Esophagus muscularis mucosa (tissue), 4 donors: ENCODE measurements around the gene PDHX. TPM values are rescaled to one million over a fixed set of nuclear protein-coding genes. Genes with fewer than 3 reads are reported as not detected.

Experiments used
- DNase-seq: peaks from one replicate; pipeline ENCODE4 v3.0.0-alpha.2; 2017; ENCODE audit errors: extremely low spot score
- H3K27ac ChIP-seq, 4 donors: fragments of 200-600 bp; sonication (generic); replicated peaks in 1 of 4; 1 replicate in 3 of 4; 2 replicates in 1 of 4; pipeline ENCODE4 v1.5.1; 2016 to 2019; ENCODE audit warnings: mild to moderate bottlenecking in 1 of 4
- H3K27me3 ChIP-seq, 4 donors: fragments of 200-600 bp; sonication (generic); one replicate each; pipeline versions ENCODE4 v1.5.1 to v1.6.0; 2016 to 2019
- H3K36me3 ChIP-seq, 4 donors: fragments of 200-600 bp; sonication (generic); one replicate each; pipeline ENCODE4 v1.5.1; 2016 to 2019
- H3K4me1 ChIP-seq, 4 donors: fragments of 200-600 bp; sonication (generic); one replicate each; pipeline ENCODE4 v1.5.1; 2016 to 2019
- H3K4me3 ChIP-seq, 4 donors: fragments of 200-600 bp; sonication (generic); 1 replicate in 2 of 4; 2 replicates in 2 of 4; pipeline ENCODE4 v1.5.1; 2016 to 2019; ENCODE audit warnings: mild to moderate bottlenecking in 4 of 4, moderate library complexity in 1 of 4
- H3K9me3 ChIP-seq, 4 donors: fragments of 200-600 bp; sonication (generic); 1 replicate in 3 of 4; 2 replicates in 1 of 4; pipeline ENCODE4 v1.5.1; 2016 to 2019
- CTCF ChIP-seq, 3 experiments: fragments of 200-600 bp in 2 of 3; fragments of 450-650 bp in 1 of 3; sonication (generic) in 2 of 3; IDR thresholded peaks; one replicate each; pipeline ENCODE4 v1.5.1; 2017 to 2019; ENCODE audit warnings: antibody characterized with exemption in 3 of 3, mild to moderate bottlenecking in 2 of 3, moderate library complexity in 1 of 3
- EP300 ChIP-seq: sonication (generic); formaldehyde crosslinking; IDR thresholded peaks from one replicate; pipeline ENCODE4 v1.6.1; 2017; ENCODE audit warnings: antibody characterized with exemption
- POLR2A ChIP-seq: fragments of 450-650 bp; IDR thresholded peaks from one replicate; pipeline ENCODE4 v1.6.1; 2017; ENCODE audit warnings: antibody characterized with exemption, moderate library complexity, mild to moderate bottlenecking, low read depth
- POLR2AphosphoS5 ChIP-seq, 2 donors: sonication (generic); formaldehyde crosslinking; IDR thresholded peaks; one replicate each; pipeline ENCODE4 v1.6.1; 2017; ENCODE audit warnings: antibody characterized with exemption in 2 of 2
- WGBS: methylation state at CpG from one replicate; pipeline ENCODE4 v1.1.5; 2018; 5-methylcytosine and 5-hydroxymethylcytosine counted together
- intact Hi-C: fragments of 100-400 bp; cut with DNase I; formaldehyde crosslinking; loops from one replicate; pipeline ENCODE4 v1.15.1; 2023
- total RNA-seq, 4 donors: library from RNA; depleted of rRNA; stranded (reverse); fragments of >200 nt; gene quantifications; one replicate each; pipeline versions ENCODE4 v1.1.0 to v1.2.1, GENCODE V29; 2016

Gene PDHX
- total RNA-seq, 4 donors from 2014 or later, result 39.9 to 43.4 (median 42.1) TPM

- no peak for TF ChIP-seq POLR2AphosphoS5 (IDR thresholded peaks at IDR 0.05)
- TF ChIP-seq POLR2A, result no peak
- no peak for TF ChIP-seq EP300
- no peak for TF ChIP-seq CTCF (IDR thresholded peaks at IDR 0.05)
- Histone ChIP-seq H3K36me3 (peaks cover 0 to 8% (median 2%) of the 10 kb centered on the region in 4 donors), H3K4me3 (no peak overlapping the region), H3K9me3 (peaks cover 0 to 6% (median 0%) of the 10 kb centered on the region in 4 donors), H3K27ac (peak overlapping the region in 2 of 4 donors; percentile 2 to 31), H3K4me1 (peaks cover 3 to 47% (median 33%) of the 10 kb centered on the region in 4 donors), H3K27me3 (no peaks in the 10 kb centered on the region)
- no peak for DNase-seq
- intact Hi-C loops, result no loop called here
- WGBS, result 53% methylated on average over 4 of the region's 4 CpGs
Observed at GRCh38 chr11:34940026-34940677, 23.7 kb downstream of the PDHX start.

- peaks cover 0 to 8% (median 2%) of the 10 kb centered on the region in 4 donors for H3K36me3 ChIP-seq
- H3K4me1 ChIP-seq, result peaks cover 3 to 38% (median 32%) of the 10 kb centered on the region in 4 donors
- H3K9me3 ChIP-seq, result peaks cover 0 to 6% (median 0%) of the 10 kb centered on the region in 4 donors
- no peaks in the 10 kb centered on the region for H3K27me3 ChIP-seq
- intact Hi-C loops, result no loop called here
- H3K27ac ChIP-seq, result no peak overlapping the region
- no peak for TF ChIP-seq POLR2A
- no peak for TF ChIP-seq CTCF (IDR thresholded peaks at IDR 0.05)
- TF ChIP-seq EP300, result no peak
- TF ChIP-seq POLR2AphosphoS5 (IDR thresholded peaks at IDR 0.05), result no peak
- WGBS, result 93% methylated on average over 13 of the region's 13 CpGs
- no peak overlapping the region for H3K4me3 ChIP-seq
- DNase-seq, result no peak
Observed at GRCh38 chr11:34941688-34942087, 25.3 kb downstream of the PDHX start.

GRCh38 chr11:34944692-34945091, 28.3 kb downstream of the PDHX start:
- 93% methylated on average over 1 of the region's 1 CpG for WGBS
- intact Hi-C loops, result no loop called here
- Histone ChIP-seq H3K36me3 (peaks cover 0 to 8% (median 2%) of the 10 kb centered on the region in 4 donors), H3K4me1 (peaks cover 9 to 27% (median 23%) of the 10 kb centered on the region in 4 donors), H3K9me3 (peaks cover 0 to 6% (median 0%) of the 10 kb centered on the region in 4 donors), H3K27ac (no peak overlapping the region), H3K27me3 (no peaks in the 10 kb centered on the region), H3K4me3 (no peak overlapping the region)
- TF ChIP-seq POLR2AphosphoS5 (IDR thresholded peaks at IDR 0.05), result no peak
- no peak for TF ChIP-seq POLR2A
- no peak for TF ChIP-seq EP300
- TF ChIP-seq CTCF (IDR thresholded peaks at IDR 0.05), result no peak
- no peak for DNase-seq

GRCh38 chr11:34948696-34949095, 32.3 kb downstream of the PDHX start:
- no peaks in the 10 kb centered on the region for H3K27me3 ChIP-seq
- H3K9me3 ChIP-seq, result peaks cover 0 to 6% (median 0%) of the 10 kb centered on the region in 4 donors
- DNase-seq, result no peak
- no peak overlapping the region for H3K27ac ChIP-seq
- no peak overlapping the region for H3K4me3 ChIP-seq
- peaks cover 9 to 12% (median 11%) of the 10 kb centered on the region in 4 donors for H3K4me1 ChIP-seq
- H3K36me3 ChIP-seq, result no peaks in the 10 kb centered on the region
- intact Hi-C loops, result no loop called here
- TF ChIP-seq POLR2AphosphoS5 (IDR thresholded peaks at IDR 0.05), result no peak
- no peak for TF ChIP-seq EP300
- TF ChIP-seq POLR2A, result no peak
- TF ChIP-seq CTCF (IDR thresholded peaks at IDR 0.05), result no peak

GRCh38 chr11:34953955-34954354, 37.5 kb downstream of the PDHX start:
- TF ChIP-seq EP300 (no peak), POLR2A (no peak), POLR2AphosphoS5 (IDR thresholded peaks at IDR 0.05) (no peak), CTCF (IDR thresholded peaks at IDR 0.05) (no peak)
- peaks cover 0 to 7% (median 4%) of the 10 kb centered on the region in 4 donors for H3K36me3 ChIP-seq
- H3K4me3 ChIP-seq, result no peak overlapping the region
- no peaks in the 10 kb centered on the region for H3K27me3 ChIP-seq
- intact Hi-C loops, result no loop called here
- 97% methylated on average over 1 of the region's 1 CpG for WGBS
- H3K9me3 ChIP-seq, result no peaks in the 10 kb centered on the region
- no peak for DNase-seq
- no peak overlapping the region for H3K27ac ChIP-seq
- peaks cover under 1 to 3% (median 1%) of the 10 kb centered on the region in 4 donors for H3K4me1 ChIP-seq
